Measurements from ENCODE around the gene MYO1B. TPM values are rescaled to one million over a fixed set of nuclear protein-coding genes. Genes with fewer than 3 reads are reported as not detected.

The MYO1B gene
- total RNA-seq, 3 donors from 2014 or later (not counting 1 experiment from before 2014, with no cell fraction given) = 0.21 to 0.80 (median 0.29) TPM

- H3K36me3 Mint-ChIP-seq = no peaks in the 10 kb centered on the region
- Histone ChIP-seq H3K36me3 (ENCODE audit: control insufficient read depth, insufficient read depth, low read length) (no peaks in the 10 kb centered on the region), H3K4me1 (ENCODE audit: control insufficient read depth, insufficient read depth, low read length) (peaks cover 3% of the 10 kb centered on the region), H3K4me3 (ENCODE audit: low read length) (no peak overlapping the region), H3K9me3 (ENCODE audit: control insufficient read depth, insufficient read depth, low read length) (peaks cover 2% of the 10 kb centered on the region), H3K27me3 (ENCODE audit: control insufficient read depth, insufficient read depth, low read length) (peaks cover 7% of the 10 kb centered on the region), H3K27ac (ENCODE audit: low read length) (no peak overlapping the region)
- H3K9me3 Mint-ChIP-seq = no peaks in the 10 kb centered on the region
- 95% methylated on average over 4 of the region's 5 CpGs for WGBS (ENCODE audit: insufficient coverage)
- no peak for TF ChIP-seq CTCF (IDR thresholded peaks at IDR 0.05)
- ATAC-seq = no peak
- H3K4me1 Mint-ChIP-seq = peaks cover 0 to 2% of the 10 kb centered on the region in 2 donors
- no peak for DNase-seq
- peaks cover 14 to 15% of the 10 kb centered on the region in 2 donors for H3K27me3 Mint-ChIP-seq (ENCODE audit: low read depth in 2 of 2)
- no peak overlapping the region for H3K27ac Mint-ChIP-seq
- intact Hi-C loops (cut with micrococcal nuclease) = no loop called here
- no peak overlapping the region for H3K4me3 Mint-ChIP-seq
Measured at GRCh38 chr2:191240871-191241270, 4.3 kb upstream of the MYO1B start.

GRCh38 chr2:191241418-191241817 lies 3.8 kb upstream of the MYO1B start:
- Mint-ChIP-seq H3K27ac (no peak overlapping the region), H3K9me3 (no peaks in the 10 kb centered on the region), H3K4me1 (peaks cover 3 to 8% of the 10 kb centered on the region in 2 donors), H3K27me3 (ENCODE audit: low read depth in 2 of 2) (peaks cover 18 to 19% of the 10 kb centered on the region in 2 donors), H3K36me3 (no peaks in the 10 kb centered on the region), H3K4me3 (no peak overlapping the region)
- no peaks in the 10 kb centered on the region for H3K36me3 ChIP-seq (ENCODE audit: control insufficient read depth, insufficient read depth, low read length)
- H3K27me3 ChIP-seq (ENCODE audit: control insufficient read depth, insufficient read depth, low read length) = peaks cover 11% of the 10 kb centered on the region
- no peak overlapping the region for H3K4me3 ChIP-seq (ENCODE audit: low read length)
- WGBS (ENCODE audit: insufficient coverage) = 91% methylated on average over 4 of the region's 4 CpGs
- DNase-seq (no peak), ATAC-seq (no peak)
- TF ChIP-seq CTCF (IDR thresholded peaks at IDR 0.05) = no peak
- H3K27ac ChIP-seq (ENCODE audit: low read length) = no peak overlapping the region
- intact Hi-C loops (cut with micrococcal nuclease) = no loop called here
- peaks cover 2% of the 10 kb centered on the region for H3K9me3 ChIP-seq (ENCODE audit: control insufficient read depth, insufficient read depth, low read length)
- H3K4me1 ChIP-seq (ENCODE audit: control insufficient read depth, insufficient read depth, low read length) = peaks cover 3% of the 10 kb centered on the region

GRCh38 chr2:191243154-191243553 lies 2.0 kb upstream of the MYO1B start:
- Mint-ChIP-seq H3K4me3 (no peak overlapping the region), H3K4me1 (peaks cover 4 to 11% of the 10 kb centered on the region in 2 donors)

More at GRCh38 chr2:191243154-191243553, 2.0 kb upstream of the MYO1B start:
- 82% methylated on average over 1 of the region's 1 CpG for WGBS (ENCODE audit: insufficient coverage)
- Mint-ChIP-seq H3K27me3 (ENCODE audit: low read depth in 2 of 2) (peaks cover 35 to 36% of the 10 kb centered on the region in 2 donors), H3K36me3 (no peaks in the 10 kb centered on the region), H3K9me3 (no peaks in the 10 kb centered on the region), H3K27ac (no peak overlapping the region)
- Histone ChIP-seq H3K9me3 (ENCODE audit: control insufficient read depth, insufficient read depth, low read length) (peaks cover 2% of the 10 kb centered on the region), H3K27ac (ENCODE audit: low read length) (no peak overlapping the region), H3K4me3 (ENCODE audit: low read length) (no peak overlapping the region), H3K36me3 (ENCODE audit: control insufficient read depth, insufficient read depth, low read length) (no peaks in the 10 kb centered on the region), H3K27me3 (ENCODE audit: control insufficient read depth, insufficient read depth, low read length) (peaks cover 16% of the 10 kb centered on the region), H3K4me1 (ENCODE audit: control insufficient read depth, insufficient read depth, low read length) (peaks cover 3% of the 10 kb centered on the region)
- no peak for DNase-seq
- ATAC-seq = no peak
- intact Hi-C loops (cut with micrococcal nuclease) = no loop called here
- no peak for TF ChIP-seq CTCF (IDR thresholded peaks at IDR 0.05)
